Gastroesophageal sphincter (tissue), 4 donors: ENCODE results near the gene CNBD2. TPM values are rescaled to one million over a fixed set of nuclear protein-coding genes. Genes with fewer than 3 reads are reported as not detected.

Experiments
- ATAC-seq: fragments of 150-250 bp; one replicate; pipeline ENCODE4 v1.9.1; 2016; ENCODE audit warnings: mild to moderate bottlenecking, moderate library complexity
- H3K27ac ChIP-seq, 4 donors: fragments of 200-600 bp; sonication (generic) in 3 of 4; 1 replicate in 3 of 4; 2 replicates in 1 of 4; pipeline ENCODE4 v1.5.1; 2016 to 2019
- H3K27me3 ChIP-seq: fragments of 200-600 bp; sonication (generic); one replicate; pipeline ENCODE4 v1.5.1; 2019
- H3K36me3 ChIP-seq, 2 donors: fragments of 200-600 bp; sonication (generic); one replicate each; pipeline ENCODE4 v1.5.1; 2019; ENCODE audit warnings: control low read depth in 1 of 2
- H3K4me1 ChIP-seq, 3 donors: fragments of 200-600 bp; sonication (generic); 1 replicate in 2 of 3; 2 replicates in 1 of 3; pipeline ENCODE4 v1.5.1; 2016 to 2019; ENCODE audit warnings: control low read depth in 2 of 3
- H3K4me3 ChIP-seq, 2 donors: fragments of 200-600 bp; sonication (generic); one replicate each; pipeline ENCODE4 v1.5.1; 2019; ENCODE audit warnings: mild to moderate bottlenecking in 1 of 2, moderate library complexity in 1 of 2
- H3K9me3 ChIP-seq, 3 donors: fragments of 200-600 bp; sonication (generic); one replicate each; pipeline ENCODE4 v1.5.1; 2017 to 2019; ENCODE audit warnings: control low read depth in 2 of 3
- CTCF ChIP-seq, 4 experiments: fragments of 200-600 bp in 2 of 4; fragments of 450-650 bp in 2 of 4; sonication (generic) in 1 of 4; IDR thresholded peaks; one replicate each; pipeline ENCODE4 v1.5.1; 2017 to 2019; ENCODE audit warnings: antibody characterized with exemption in 4 of 4, mild to moderate bottlenecking in 2 of 4, moderate library complexity in 2 of 4
- EP300 ChIP-seq: sonication (generic); formaldehyde crosslinking; IDR thresholded peaks from one replicate; pipeline ENCODE4 v1.6.1; 2017; ENCODE audit warnings: antibody characterized with exemption, mild to moderate bottlenecking
- POLR2A ChIP-seq, 2 donors: fragments of 450-650 bp; IDR thresholded peaks; one replicate each; pipeline ENCODE4 v1.6.1; 2017; ENCODE audit warnings: antibody characterized with exemption in 2 of 2, mild to moderate bottlenecking in 2 of 2, moderate library complexity in 1 of 2
- POLR2AphosphoS5 ChIP-seq: sonication (generic); formaldehyde crosslinking; IDR thresholded peaks from one replicate; pipeline ENCODE4 v1.6.1; 2017; ENCODE audit warnings: antibody characterized with exemption
- WGBS, 2 donors: methylation state at CpG; one replicate each; pipeline ENCODE4 v1.1.5; 2018; ENCODE audit warnings: low coverage in 1 of 2; 5-methylcytosine and 5-hydroxymethylcytosine counted together
- total RNA-seq, 4 donors: library from RNA; depleted of rRNA; stranded (reverse); fragments of >200 nt; gene quantifications; one replicate each; pipeline ENCODE4 v1.1.0, GENCODE V29; 2016

Gene CNBD2
- total RNA-seq, 4 donors from 2014 or later = 4.1 to 6.8 (median 5.7) TPM

- Histone ChIP-seq H3K36me3 (no peaks in the 10 kb centered on the region), H3K9me3 (no peaks in the 10 kb centered on the region), H3K4me1 (no peaks in the 10 kb centered on the region), H3K27me3 (no peaks in the 10 kb centered on the region), H3K4me3 (no peak overlapping the region), H3K27ac (no peak overlapping the region)
- no peak for ATAC-seq
- WGBS, 2 donors = 60 to 92% methylated on average over 1 to 2 of the region's 3 CpGs
- TF ChIP-seq EP300 = no peak
- TF ChIP-seq POLR2A (IDR thresholded peaks at IDR 0.05) = no peak
- TF ChIP-seq POLR2AphosphoS5 = no peak
- TF ChIP-seq CTCF (IDR thresholded peaks at IDR 0.05) = no peak
Measured at GRCh38 chr20:35981969-35982368, 13.6 kb downstream of the CNBD2 start.

- Histone ChIP-seq H3K4me3 (no peak overlapping the region), H3K9me3 (no peaks in the 10 kb centered on the region), H3K27ac (no peak overlapping the region), H3K27me3 (no peaks in the 10 kb centered on the region), H3K4me1 (no peaks in the 10 kb centered on the region), H3K36me3 (no peaks in the 10 kb centered on the region)
- WGBS, 2 donors = 68 to 73% methylated on average over 5 of the region's 6 CpGs
- ATAC-seq = no peak
- TF ChIP-seq CTCF (IDR thresholded peaks at IDR 0.05) (no peak), POLR2A (IDR thresholded peaks at IDR 0.05) (no peak), EP300 (no peak), POLR2AphosphoS5 (no peak)
Measured at GRCh38 chr20:35984382-35984781, 16.0 kb downstream of the CNBD2 start.

- TF ChIP-seq EP300 (no peak), POLR2AphosphoS5 (no peak), POLR2A (IDR thresholded peaks at IDR 0.05) (no peak), CTCF (IDR thresholded peaks at IDR 0.05) (no peak)
- no peak overlapping the region for H3K27ac ChIP-seq
- no peaks in the 10 kb centered on the region for H3K4me1 ChIP-seq
- H3K4me3 ChIP-seq = no peak overlapping the region
- no peak for ATAC-seq
- 80 to 85% methylated on average over 2 of the region's 2 CpGs for WGBS, 2 donors
- no peaks in the 10 kb centered on the region for H3K36me3 ChIP-seq
- no peaks in the 10 kb centered on the region for H3K27me3 ChIP-seq
- no peaks in the 10 kb centered on the region for H3K9me3 ChIP-seq
Measured at GRCh38 chr20:35985806-35986205, 17.4 kb downstream of the CNBD2 start.

GRCh38 chr20:35988910-35989463 lies 20.6 kb downstream of the CNBD2 start:
- no peaks in the 10 kb centered on the region for H3K9me3 ChIP-seq
- peaks cover 0 to 6% (median 0%) of the 10 kb centered on the region in 3 donors for H3K4me1 ChIP-seq
- ATAC-seq = no peak
- H3K27ac ChIP-seq = no peak overlapping the region
- H3K4me3 ChIP-seq = no peak overlapping the region
- TF ChIP-seq POLR2A (IDR thresholded peaks at IDR 0.05) (no peak), CTCF (IDR thresholded peaks at IDR 0.05) (no peak), POLR2AphosphoS5 (no peak), EP300 (no peak)
- WGBS, 2 donors = 79% methylated on average over 2 of the region's 2 CpGs; no CpG with 5 or more reads in 1 of the 2 donors
- H3K27me3 ChIP-seq = no peaks in the 10 kb centered on the region
- no peaks in the 10 kb centered on the region for H3K36me3 ChIP-seq

- H3K4me3 ChIP-seq = no peak overlapping the region
- no peak for ATAC-seq
- peaks cover 0 to 6% (median 0%) of the 10 kb centered on the region in 3 donors for H3K4me1 ChIP-seq
- no peaks in the 10 kb centered on the region for H3K9me3 ChIP-seq
- no peak for TF ChIP-seq EP300
- TF ChIP-seq CTCF (IDR thresholded peaks at IDR 0.05) = peak in 2 of 4 experiments; percentile 29 to 30
- no peaks in the 10 kb centered on the region for H3K36me3 ChIP-seq
- H3K27me3 ChIP-seq = no peaks in the 10 kb centered on the region
- no peak overlapping the region for H3K27ac ChIP-seq
- 0 to 16% methylated on average over 2 to 3 of the region's 3 CpGs for WGBS, 2 donors
Measured at GRCh38 chr20:35991142-35991771, 22.9 kb downstream of the CNBD2 start.
